ENCODE results near the gene CAP1. TPM values are rescaled to one million over a fixed set of nuclear protein-coding genes. Genes with fewer than 3 reads are reported as not detected.
"Not testable (repeated sequence)": the region's sequence is repeated elsewhere in the genome, so short reads cannot be mapped to it uniquely, and the experiment has no call there.

Gene CAP1
- total RNA-seq, 2 experiments from 2014 or later = 528 to 539 TPM

- ChIA-PET CTCF (interaction anchor here (0.9 to 3.2 kb wide), 9 partner anchors 8 to 260 kb away, joined by 3 to 13 read pairs (median 4); no protein-coding TSS in a partner anchor), POLR2A (no interaction called here)
These were observed 38.2 kb downstream of the CAP1 start for GRCh38 chr1:40078512-40079333.

DNA sequence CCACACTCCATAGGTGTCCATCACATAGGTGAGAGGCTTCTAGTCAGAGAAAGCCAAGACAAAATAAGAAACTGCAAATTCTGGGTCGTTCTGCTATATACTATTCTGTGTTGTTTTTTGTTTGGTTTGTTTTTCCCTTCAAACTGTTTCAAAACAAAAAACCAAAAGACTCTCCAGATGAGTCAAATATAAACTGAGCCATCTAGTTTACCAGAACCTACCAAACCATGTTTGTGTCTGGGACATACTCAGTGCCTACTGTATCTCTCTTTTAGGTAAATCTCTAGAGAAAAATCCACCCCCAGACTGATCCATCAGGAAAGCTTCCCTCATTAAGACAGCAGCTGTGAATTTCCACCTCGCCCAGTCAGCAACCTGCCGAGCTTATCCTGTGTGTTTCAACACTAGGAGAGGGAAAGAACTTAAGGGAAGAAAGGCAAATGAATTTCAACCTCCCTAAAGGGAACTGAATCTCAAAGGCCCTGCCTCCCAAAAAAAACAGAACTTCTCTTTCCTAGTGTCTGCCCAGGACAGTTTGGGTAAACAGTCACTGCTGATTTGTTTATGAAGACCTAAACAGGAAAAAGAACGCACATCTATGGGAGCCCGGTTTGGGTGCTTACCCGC lies 39.4 kb downstream of the CAP1 start:
- POLR2A ChIA-PET = no interaction called here
- CTCF ChIA-PET = interaction anchor here (1.0 to 3.2 kb wide), 4 partner anchors 11 to 259 kb away, joined by 3 to 13 read pairs (median 6); no protein-coding TSS in a partner anchor

DNA sequence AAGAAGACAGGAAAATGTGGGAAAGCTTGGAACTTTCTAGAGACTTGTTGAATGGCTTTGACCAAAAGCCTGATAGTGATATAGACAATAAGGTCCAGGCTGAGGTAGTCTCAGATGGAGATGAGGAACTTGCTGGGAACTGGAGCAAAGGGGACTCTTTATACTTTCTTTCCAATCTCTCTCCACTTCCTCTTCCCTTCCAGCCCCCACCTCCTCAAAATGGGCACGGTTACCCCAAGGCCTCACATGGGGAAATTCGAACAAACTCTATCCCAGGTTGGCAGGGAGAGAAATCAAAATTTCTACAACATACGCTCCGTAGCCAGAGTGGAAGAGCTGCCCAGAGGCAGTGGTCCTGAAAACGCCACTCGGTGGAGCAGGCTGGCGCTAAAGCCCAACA lies 41.3 kb downstream of the CAP1 start:
- POLR2A ChIA-PET = interaction anchor here (0.6 kb wide), 1 partner anchor 10 kb away, joined by 3 read pairs; no protein-coding TSS in a partner anchor
- CTCF ChIA-PET = interaction anchor here (2.6 kb wide), 1 partner anchor 257 kb away, joined by 9 read pairs; no protein-coding TSS in a partner anchor

GRCh38 chr1:40084750-40085149 lies 44.2 kb downstream of the CAP1 start:
- CTCF ChIA-PET = interaction anchor here (1.0 to 1.3 kb wide), 4 partner anchors 17 to 255 kb away, joined by 3 to 4 read pairs (median 3); no protein-coding TSS in a partner anchor
- POLR2A ChIA-PET = not testable (repeated sequence)

GRCh38 chr1:40090652-40091355 lies 50.3 kb downstream of the CAP1 start:
- ChIA-PET CTCF (interaction anchor here (1.2 kb wide), 1 partner anchor 12 kb away, joined by 4 read pairs; no protein-coding TSS in a partner anchor), POLR2A (no interaction called here)

DNA sequence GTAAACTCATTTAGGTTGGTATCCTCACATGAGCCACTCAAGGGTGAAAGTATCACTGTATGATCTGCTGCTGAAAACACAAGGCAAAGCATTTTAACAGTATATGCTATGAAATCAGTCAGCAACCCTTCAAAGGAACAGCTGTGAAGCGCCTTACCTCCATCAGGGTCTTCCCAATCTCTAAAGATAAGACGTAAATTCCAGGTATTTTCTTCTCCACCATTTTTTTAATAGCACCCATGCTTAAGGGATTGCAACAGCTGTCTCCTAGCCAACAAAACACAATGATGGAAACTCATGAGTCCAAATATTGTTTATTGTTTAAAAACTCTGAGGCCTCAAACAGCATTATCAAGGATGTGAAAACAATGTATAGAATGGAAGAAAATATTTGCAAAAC lies 51.7 kb downstream of the CAP1 start:
- CTCF ChIA-PET = interaction anchor here (1.4 kb wide), 1 partner anchor 10 kb away, joined by 3 read pairs; no protein-coding TSS in a partner anchor
- POLR2A ChIA-PET = no interaction called here

DNA sequence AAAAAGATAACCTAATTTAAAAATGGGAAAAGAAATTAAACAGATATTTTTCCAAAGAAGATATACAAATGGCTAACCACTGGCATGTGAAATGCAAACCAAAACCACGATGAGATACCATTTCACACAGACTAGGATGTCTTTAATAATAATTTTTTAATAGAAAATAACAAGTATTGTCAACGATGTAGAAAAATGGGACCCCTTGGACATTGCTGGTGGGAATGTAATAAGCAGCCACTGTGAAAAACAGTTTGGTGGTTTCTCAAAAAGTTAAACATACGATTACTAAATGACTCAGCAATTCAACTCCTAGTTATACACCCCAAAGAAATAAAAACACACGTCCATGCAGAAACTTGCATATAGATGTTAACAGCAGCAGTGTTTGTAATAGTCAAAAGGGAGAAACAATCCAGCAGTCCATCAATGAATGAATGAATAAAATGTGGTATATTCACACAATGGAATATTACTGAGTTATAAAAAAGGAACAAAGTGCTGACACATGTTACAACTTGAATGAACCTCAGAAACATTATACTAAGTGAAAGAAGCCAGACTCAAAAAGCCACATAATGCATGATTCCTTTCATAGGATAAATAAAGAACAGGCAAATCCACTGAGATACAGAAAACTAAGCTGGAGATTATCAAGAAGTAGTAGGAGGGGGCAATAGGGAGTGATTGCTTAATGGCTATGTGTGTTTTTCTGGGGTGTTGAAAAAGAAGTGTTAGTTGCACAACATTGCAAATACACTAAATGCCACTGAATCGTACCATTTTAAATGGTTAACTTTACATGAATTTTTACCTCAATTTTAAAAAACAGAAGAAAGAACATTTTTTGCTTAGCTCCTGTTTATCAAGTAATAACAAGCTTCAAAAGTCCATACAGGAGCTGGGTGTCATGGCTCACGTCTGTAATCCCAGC lies 52.4 kb downstream of the CAP1 start:
- CTCF ChIA-PET = interaction anchor here (0.7 to 1.4 kb wide), 2 partner anchors 9 to 184 kb away, joined by 3 read pairs; no protein-coding TSS in a partner anchor
- POLR2A ChIA-PET = interaction anchor here (0.8 kb wide), 1 partner anchor 19 kb away, joined by 3 read pairs; no protein-coding TSS in a partner anchor

DNA sequence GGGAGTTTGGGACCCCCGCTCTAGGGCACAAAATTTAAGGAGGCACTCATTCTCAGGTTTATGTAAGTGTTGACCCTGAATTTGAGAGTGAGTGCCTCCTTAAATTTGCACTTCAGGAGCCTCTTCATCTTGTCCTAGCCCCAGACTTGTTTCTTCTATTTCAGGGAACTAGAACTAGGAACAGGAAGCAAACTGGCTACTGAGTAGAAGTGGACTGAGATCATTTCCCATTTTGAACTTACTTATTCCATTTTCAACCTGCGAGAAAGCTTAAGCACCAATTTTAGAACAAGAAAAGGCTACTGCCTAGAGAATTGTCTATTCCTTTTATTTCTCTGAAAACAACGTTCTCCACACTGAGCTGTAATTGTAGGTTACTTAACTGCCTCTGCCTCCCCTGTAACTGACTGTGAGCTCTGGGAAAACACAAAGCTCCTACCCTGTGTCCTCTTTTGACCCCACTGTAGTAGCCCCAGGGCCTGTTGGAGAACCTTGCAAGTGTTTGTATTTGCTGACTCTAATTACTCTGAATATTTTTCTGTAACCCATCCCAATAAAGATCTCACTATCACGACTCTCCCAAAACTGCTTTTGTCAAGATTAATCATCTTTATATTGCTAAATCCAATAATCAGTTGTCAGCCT lies 54.1 kb downstream of the CAP1 start:
- ChIA-PET CTCF (interaction anchor here (0.6 kb wide), 1 partner anchor 240 kb away, joined by 3 read pairs; no protein-coding TSS in a partner anchor), POLR2A (no interaction called here)

GRCh38 chr1:40095806-40096205 lies 55.3 kb downstream of the CAP1 start:
- POLR2A ChIA-PET = interaction anchor here (1.4 kb wide), 1 partner anchor 278 kb away, joined by 4 read pairs; the partner anchor contains the start of gene SMAP2

DNA sequence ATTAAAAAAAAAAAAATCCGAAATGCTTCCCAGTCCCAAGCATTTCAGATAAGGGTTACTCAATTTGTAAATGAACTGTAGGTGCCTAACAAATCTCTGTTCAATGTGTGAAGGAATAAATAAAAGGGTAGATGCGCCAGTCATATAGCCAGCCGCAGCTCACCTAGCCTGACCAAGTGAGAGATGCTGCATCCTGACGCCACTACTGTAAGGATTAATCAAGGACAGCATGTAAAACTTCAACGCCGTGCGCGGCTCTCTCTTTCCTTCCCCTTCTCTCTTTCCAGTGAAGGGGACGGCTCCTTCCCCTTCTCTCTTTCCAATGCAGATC lies 56.1 kb downstream of the CAP1 start:
- ChIA-PET CTCF (interaction anchor here (1.0 kb wide), 1 partner anchor 56 kb away, joined by 3 read pairs; no protein-coding TSS in a partner anchor), POLR2A (interaction anchor here (1.4 kb wide), 1 partner anchor 277 kb away, joined by 4 read pairs; the partner anchor contains the start of gene SMAP2)

More at GRCh38 chr1:40095806-40096205, 55.3 kb downstream of the CAP1 start:
- CTCF ChIA-PET = no interaction called here

DNA sequence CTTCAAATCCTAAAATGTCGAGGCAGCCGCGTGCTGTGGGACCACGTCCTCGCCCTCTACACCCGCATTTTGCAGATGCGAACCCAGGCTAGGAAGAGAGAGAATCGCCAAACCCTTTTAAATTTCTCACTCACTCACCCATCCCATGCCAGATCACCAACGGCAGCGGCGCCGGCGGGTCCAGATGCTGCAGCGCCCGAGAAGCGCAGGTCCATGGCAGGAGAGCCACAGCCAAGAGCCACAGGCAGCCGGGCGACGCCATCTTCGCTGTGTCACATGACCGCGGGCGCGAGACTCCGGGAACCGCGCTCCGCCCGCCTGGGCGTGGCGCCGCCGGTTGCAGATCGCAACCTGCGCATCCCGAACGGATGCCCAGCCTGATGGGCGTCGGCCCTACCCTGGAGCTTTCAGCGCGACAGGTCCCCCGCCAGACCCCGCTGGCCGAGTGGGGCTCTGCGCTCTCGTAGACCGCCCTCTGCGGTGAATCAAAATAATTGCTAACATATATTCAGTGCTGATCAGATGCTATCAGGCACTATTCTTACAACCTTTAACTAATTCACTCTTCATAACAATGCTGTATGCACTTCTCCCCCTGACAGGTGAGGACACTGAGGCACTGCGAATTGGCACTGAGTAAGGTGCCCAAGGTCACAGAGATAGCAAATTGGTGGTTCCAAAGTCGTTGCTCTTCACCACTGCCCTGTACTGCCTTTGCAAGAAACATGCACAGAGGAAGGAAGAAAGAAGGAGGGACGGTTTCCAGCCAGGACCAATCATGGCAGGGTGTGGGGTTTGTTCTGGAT lies 56.7 kb downstream of the CAP1 start, which contains the start of gene PPT1:
PPT1 (minus strand) TSS at position 276 of the 806 bp plus-strand sequence; CDS start at position 262, 14 bp downstream.
- ChIA-PET CTCF (interaction anchor here (1.0 to 1.7 kb wide), 3 partner anchors 9 to 241 kb away, joined by 3 to 4 read pairs (median 3); no protein-coding TSS in a partner anchor), POLR2A (interaction anchor here (1.4 kb wide), 1 partner anchor 276 kb away, joined by 4 read pairs; the partner anchor contains the start of gene SMAP2)

DNA sequence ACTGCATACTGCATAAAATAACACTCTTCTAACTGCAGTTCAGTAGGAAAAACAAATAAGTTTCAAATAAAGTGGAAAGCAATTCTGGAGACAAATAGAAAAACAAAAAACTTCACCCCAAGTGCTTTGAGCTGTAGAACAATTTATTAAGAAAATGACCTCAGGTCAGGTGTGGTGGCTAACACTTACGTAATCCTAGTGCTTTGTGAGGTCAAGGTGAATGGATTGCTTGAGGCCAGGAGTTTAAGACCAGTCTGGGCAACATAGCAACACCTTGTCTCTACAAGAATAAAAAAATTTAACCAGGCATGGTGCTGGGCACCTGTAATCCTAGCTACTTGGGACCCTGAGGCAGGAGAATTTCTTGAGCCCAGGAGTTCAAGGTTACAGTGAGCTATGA lies 61.5 kb downstream of the CAP1 start:
- CTCF ChIA-PET = interaction anchor here (1.5 kb wide), 1 partner anchor 10 kb away, joined by 3 read pairs; no protein-coding TSS in a partner anchor
- POLR2A ChIA-PET = no interaction called here

DNA sequence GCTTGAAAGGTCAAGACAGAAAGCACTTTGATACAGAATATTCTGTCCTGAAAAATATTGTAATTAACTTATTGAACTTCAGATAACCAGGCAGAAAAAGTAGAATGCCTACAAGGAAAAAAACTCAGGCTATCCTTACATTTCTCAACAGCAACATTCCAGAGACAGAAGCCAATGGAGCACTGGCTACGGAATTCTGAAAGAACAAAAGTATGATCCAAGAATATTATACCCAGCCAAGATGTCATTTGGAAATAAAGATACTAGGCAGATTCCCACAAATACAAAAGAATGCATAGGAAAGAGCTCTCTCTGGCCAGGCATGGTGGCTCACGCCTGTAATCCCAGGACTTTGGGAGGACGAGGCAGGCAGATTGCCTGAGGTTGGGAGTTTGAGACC lies 62.4 kb downstream of the CAP1 start:
- POLR2A ChIA-PET = no interaction called here
- CTCF ChIA-PET = interaction anchor here (1.5 kb wide), 1 partner anchor 11 kb away, joined by 3 read pairs; no protein-coding TSS in a partner anchor

- POLR2A ChIA-PET = interaction anchor here (1.1 kb wide), 1 partner anchor 136 kb away, joined by 5 read pairs; no protein-coding TSS in a partner anchor
These were observed 64.5 kb downstream of the CAP1 start for GRCh38 chr1:40105028-40105427.

GRCh38 chr1:40107290-40107959 lies 66.9 kb downstream of the CAP1 start:
- POLR2A ChIA-PET = no interaction called here
- CTCF ChIA-PET = no interaction called here

More at GRCh38 chr1:40105028-40105427, 64.5 kb downstream of the CAP1 start:
- CTCF ChIA-PET = interaction anchor here (1.5 kb wide), 1 partner anchor 48 kb away, joined by 3 read pairs; no protein-coding TSS in a partner anchor

GRCh38 chr1:40110389-40110788 lies 69.9 kb downstream of the CAP1 start:
- CTCF ChIA-PET = interaction anchor here (0.6 kb wide), 1 partner anchor 180 kb away, joined by 4 read pairs; no protein-coding TSS in a partner anchor
- POLR2A ChIA-PET = no interaction called here

Measured in activated CD8-positive, alpha-beta memory T cell treated with anti-CD3 and anti-CD28 coated beads for 36 hours (primary cell).